Kidney (tissue), 14 donors: ENCODE measurements around the gene CCDC187. TPM values are rescaled to one million over a fixed set of nuclear protein-coding genes. Genes with fewer than 3 reads are reported as not detected.

ENCODE experiments used
- DNase-seq, 5 donors: peaks; one replicate each; pipeline ENCODE4 v3.0.0-alpha.2; 2013 to 2020
- FAIRE-seq: peaks from 2 replicates; lab custom pipeline; 2012; peaks lifted over from hg19 to GRCh38; lab: Jason Lieb, UNC
- H3K27ac ChIP-seq, 2 donors: one replicate each; pipeline ENCODE4 v1.7.0; 2013; ENCODE audit warnings: low read depth in 2 of 2, low read length in 2 of 2, inconsistent platforms in 1 of 2
- H3K27me3 ChIP-seq: one replicate; pipeline ENCODE4 v1.7.1; 2013; ENCODE audit warnings: low read length, inconsistent platforms; ENCODE audit not compliant: control insufficient read depth, insufficient read depth
- H3K36me3 ChIP-seq, 3 donors: one replicate each; pipeline versions ENCODE4 v1.7.0 to v1.7.1; 2013; ENCODE audit warnings: low read length in 3 of 3, control low read depth in 1 of 3, inconsistent platforms in 1 of 3; ENCODE audit not compliant: insufficient read depth in 3 of 3, control insufficient read depth in 2 of 3
- H3K4me1 ChIP-seq, 3 donors: one replicate each; pipeline versions ENCODE4 v1.7.0 to v1.7.1; 2013; ENCODE audit warnings: low read length in 3 of 3, inconsistent platforms in 1 of 3, low read depth in 1 of 3; ENCODE audit not compliant: control insufficient read depth in 2 of 3, insufficient read depth in 2 of 3
- H3K4me3 ChIP-seq, 3 donors: one replicate each; pipeline versions ENCODE4 v1.7.0 to v1.8.1; 2013; ENCODE audit warnings: low read length in 3 of 3, control low read depth in 1 of 3, inconsistent platforms in 1 of 3
- H3K9ac ChIP-seq, 3 donors: one replicate each; pipeline versions ENCODE4 v1.7.0 to v1.7.1; 2013; ENCODE audit warnings: low read length in 3 of 3, control low read depth in 1 of 3, inconsistent platforms in 1 of 3
- H3K9me3 ChIP-seq, 3 donors: one replicate each; pipeline versions ENCODE4 v1.7.0 to v1.7.1; 2013; ENCODE audit warnings: low read length in 3 of 3, control low read depth in 1 of 3, inconsistent platforms in 1 of 3; ENCODE audit not compliant: control insufficient read depth in 2 of 3, insufficient read depth in 1 of 3
- intact Hi-C: fragments of 100-400 bp; cut with DNase I; formaldehyde crosslinking; loops from one replicate; pipeline ENCODE4 v1.11.1; 2022
- polyA plus RNA-seq: library from polyadenylated mRNA; stranded (reverse); fragments of 350-450 nt; fragmentation: Illumina TruSeq; extraction: RNeasy Lipid Tissue Mini Kit (QIAGEN cat#74804); gene quantifications from one replicate; pipeline ENCODE4 v1.2.3, GENCODE V29; 2014; ENCODE audit warnings: low read depth, low replicate concordance; ENCODE audit not compliant: insufficient read depth
- total RNA-seq: library from RNA; stranded (reverse); fragmentation: NEBNext Ultra II Directional; extraction: Animal tissue kit (Norgen Biotek cat#: 25700); gene quantifications from one replicate; pipeline ENCODE4 v1.2.1, GENCODE V29; 2021
- TF ChIP-seq, protein P1 (sequence below): IDR thresholded peaks from 3 replicates; pipeline ENCODE4 v1.5.1; 2012; ENCODE audit warnings: mild to moderate bottlenecking, moderate library complexity, borderline replicate concordance; ENCODE audit not compliant: insufficient read depth; ENCODE audit errors: extremely low read depth
- donor health status: control.
- donor health status: control.
- donor health status: control.
- donor health status: control.
- donor health status: control.
- donor health status: DM: yes; HTN: yes; CAD: no.
- donor health status: Normal renal cell carcinoma (clear cell type).

CCDC187 gene
- total and polyA plus RNA-seq, 2 donors from 2014 or later: 0.84 to 2.3 TPM

DNA sequence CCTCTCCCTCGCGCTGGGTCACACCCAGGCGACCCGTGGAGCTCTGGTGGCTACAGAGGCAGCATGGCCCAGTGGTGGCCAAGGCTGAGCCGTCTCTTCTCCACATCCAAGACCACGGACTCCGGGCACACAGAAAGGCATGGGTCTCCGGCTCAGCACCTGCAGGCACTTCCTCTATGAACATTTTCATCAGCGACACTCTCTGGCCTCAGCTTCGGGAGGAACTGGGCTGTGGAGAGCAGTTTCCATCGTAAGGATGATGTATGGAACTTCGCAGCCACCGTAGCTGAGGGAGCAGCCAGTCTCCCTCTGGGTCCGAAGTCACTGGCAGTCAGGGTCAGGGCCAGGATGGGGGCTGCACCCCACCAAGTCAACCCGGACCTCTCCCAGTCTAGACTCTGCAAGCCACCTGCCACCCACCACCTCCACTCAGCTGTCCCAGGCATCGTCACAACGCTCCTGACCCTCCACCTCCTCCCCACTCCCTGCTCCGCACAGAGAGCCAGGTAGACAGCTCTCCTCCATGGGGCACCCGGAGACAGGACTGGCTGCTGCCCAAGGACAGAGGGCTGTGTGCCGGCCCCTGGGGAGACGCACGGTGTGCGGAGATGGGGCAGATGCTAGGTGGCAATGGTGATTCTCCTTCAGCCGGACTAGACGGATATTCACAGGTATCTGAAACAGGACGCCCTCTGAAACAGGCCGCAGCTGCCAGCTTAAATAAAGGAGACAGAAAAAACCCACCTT, 68.0 kb downstream of the CCDC187 start:
- Histone ChIP-seq H3K9me3 (no peaks in the 10 kb centered on the region), H3K4me3 (no peak overlapping the region), H3K36me3 (no peaks in the 10 kb centered on the region), H3K4me1 (no peaks in the 10 kb centered on the region), H3K27ac (no peak overlapping the region), H3K27me3 (no peaks in the 10 kb centered on the region), H3K9ac (no peak overlapping the region)
- DNase-seq (no peak), FAIRE-seq (no peak)
- intact Hi-C loops: no loop called here
- TF ChIP-seq, protein P1, sequence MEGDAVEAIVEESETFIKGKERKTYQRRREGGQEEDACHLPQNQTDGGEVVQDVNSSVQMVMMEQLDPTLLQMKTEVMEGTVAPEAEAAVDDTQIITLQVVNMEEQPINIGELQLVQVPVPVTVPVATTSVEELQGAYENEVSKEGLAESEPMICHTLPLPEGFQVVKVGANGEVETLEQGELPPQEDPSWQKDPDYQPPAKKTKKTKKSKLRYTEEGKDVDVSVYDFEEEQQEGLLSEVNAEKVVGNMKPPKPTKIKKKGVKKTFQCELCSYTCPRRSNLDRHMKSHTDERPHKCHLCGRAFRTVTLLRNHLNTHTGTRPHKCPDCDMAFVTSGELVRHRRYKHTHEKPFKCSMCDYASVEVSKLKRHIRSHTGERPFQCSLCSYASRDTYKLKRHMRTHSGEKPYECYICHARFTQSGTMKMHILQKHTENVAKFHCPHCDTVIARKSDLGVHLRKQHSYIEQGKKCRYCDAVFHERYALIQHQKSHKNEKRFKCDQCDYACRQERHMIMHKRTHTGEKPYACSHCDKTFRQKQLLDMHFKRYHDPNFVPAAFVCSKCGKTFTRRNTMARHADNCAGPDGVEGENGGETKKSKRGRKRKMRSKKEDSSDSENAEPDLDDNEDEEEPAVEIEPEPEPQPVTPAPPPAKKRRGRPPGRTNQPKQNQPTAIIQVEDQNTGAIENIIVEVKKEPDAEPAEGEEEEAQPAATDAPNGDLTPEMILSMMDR: no peak

DNA sequence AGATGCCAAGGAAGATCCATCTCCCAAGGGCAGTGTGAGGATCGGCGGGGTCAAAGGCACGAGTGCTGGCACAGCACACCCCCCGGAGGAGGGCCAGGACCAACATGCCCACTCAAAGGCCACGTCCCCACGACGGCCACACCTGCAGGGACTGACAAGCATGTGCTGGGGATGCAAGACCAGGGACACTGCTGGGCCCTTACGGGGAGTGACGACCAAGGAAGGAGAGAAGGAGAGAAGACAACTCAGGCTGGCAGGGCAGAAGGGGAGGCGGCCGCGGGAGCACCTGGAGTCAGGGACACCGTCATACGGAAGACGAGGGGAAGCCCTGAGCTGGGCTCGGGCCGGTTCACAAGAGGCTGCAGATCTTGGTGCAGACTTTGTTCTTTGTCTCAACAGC, 68.7 kb downstream of the CCDC187 start:
- TF ChIP-seq, protein P1: no peak
- intact Hi-C loops: no loop called here
- no peak for FAIRE-seq

DNA sequence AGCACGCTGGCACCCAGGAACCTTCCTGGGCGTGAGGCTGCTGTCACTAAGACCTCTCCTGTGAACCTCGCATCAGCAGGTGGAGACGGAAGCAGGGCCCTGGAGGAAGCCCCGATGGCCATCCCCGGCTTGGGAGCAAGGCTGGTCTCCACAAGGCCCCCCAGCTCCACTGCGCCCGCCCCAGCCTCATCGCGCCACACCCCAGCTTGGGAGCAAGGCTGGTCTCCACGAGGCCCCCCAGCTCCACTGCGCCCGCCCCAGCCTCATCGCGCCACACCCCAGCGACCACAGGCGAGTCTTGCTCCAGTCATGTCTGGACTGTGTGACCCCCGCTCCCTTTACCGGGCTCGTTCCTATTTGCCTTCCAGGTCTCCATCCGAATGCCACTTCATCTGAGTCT, 69.3 kb downstream of the CCDC187 start:
- Histone ChIP-seq H3K4me1 (no peaks in the 10 kb centered on the region), H3K9ac (no peak overlapping the region), H3K4me3 (no peak overlapping the region), H3K9me3 (no peaks in the 10 kb centered on the region), H3K36me3 (no peaks in the 10 kb centered on the region), H3K27ac (no peak overlapping the region), H3K27me3 (no peaks in the 10 kb centered on the region)
- intact Hi-C loops: no loop called here
- FAIRE-seq (no peak), DNase-seq (no peak)
- TF ChIP-seq, protein P1: no peak

More for the DNA sequence above, 68.7 kb downstream of the CCDC187 start:
- H3K27me3 ChIP-seq: no peaks in the 10 kb centered on the region
- H3K4me1 ChIP-seq: no peaks in the 10 kb centered on the region
- no peak for DNase-seq
- no peak overlapping the region for H3K27ac ChIP-seq
- H3K9ac ChIP-seq: no peak overlapping the region
- H3K9me3 ChIP-seq: no peaks in the 10 kb centered on the region
- no peak overlapping the region for H3K4me3 ChIP-seq
- no peaks in the 10 kb centered on the region for H3K36me3 ChIP-seq

- Histone ChIP-seq H3K9ac (no peak overlapping the region), H3K36me3 (no peaks in the 10 kb centered on the region), H3K9me3 (no peaks in the 10 kb centered on the region), H3K4me3 (no peak overlapping the region), H3K4me1 (no peaks in the 10 kb centered on the region), H3K27ac (no peak overlapping the region), H3K27me3 (no peaks in the 10 kb centered on the region)
- FAIRE-seq: no peak
- TF ChIP-seq, protein P1: no peak
- intact Hi-C loops: no loop called here
- DNase-seq: no peak
Observed at GRCh38 chr9:136233868-136234267, 70.0 kb downstream of the CCDC187 start.
